Endodermal cell (in vitro differentiated cells): ENCODE results near the gene SPATA2. TPM values are rescaled to one million over a fixed set of nuclear protein-coding genes. Genes with fewer than 3 reads are reported as not detected.

ENCODE experiments used
- DNase-seq: peaks from one replicate; pipeline ENCODE4 v3.0.0-alpha.2; 2017
- H3K27ac ChIP-seq: 2 replicates; pipeline ENCODE4 v1.5.1; 2013; ENCODE audit warnings: mild to moderate bottlenecking, low read depth, low read length, moderate library complexity
- H3K27me3 ChIP-seq: 2 replicates; pipeline ENCODE4 v1.6.1; 2013; ENCODE audit warnings: mild to moderate bottlenecking, low read length, moderate library complexity; ENCODE audit not compliant: insufficient read depth, control insufficient read depth, poor library complexity, severe bottlenecking
- H3K36me3 ChIP-seq: 2 replicates; pipeline ENCODE4 v1.7.0; 2013; ENCODE audit warnings: mild to moderate bottlenecking, low read length, moderate library complexity; ENCODE audit not compliant: control insufficient read depth, insufficient read depth
- H3K4me1 ChIP-seq: one replicate; pipeline ENCODE4 v1.7.0; 2013; ENCODE audit warnings: low read length; ENCODE audit not compliant: control insufficient read depth, insufficient read depth
- H3K4me3 ChIP-seq: 2 replicates; pipeline ENCODE4 v1.5.1; 2013; ENCODE audit warnings: mild to moderate bottlenecking, low read length, moderate library complexity
- H3K9ac ChIP-seq: 2 replicates; pipeline ENCODE4 v1.6.1; 2013; ENCODE audit warnings: mild to moderate bottlenecking, low read length, moderate library complexity; ENCODE audit not compliant: poor library complexity, severe bottlenecking; ENCODE audit errors: extremely low read depth
- H3K9me3 ChIP-seq: 2 replicates; pipeline ENCODE4 v1.6.1; 2013; ENCODE audit warnings: mild to moderate bottlenecking, low read length, moderate library complexity; ENCODE audit not compliant: control insufficient read depth
- H3K27ac Mint-ChIP-seq: 2 replicates; pipeline ENCODE4 v1.8.0; 2020; ENCODE audit warnings: mixed read lengths
- H3K27me3 Mint-ChIP-seq: 2 replicates; pipeline ENCODE4 v1.8.0; 2021; ENCODE audit warnings: mild to moderate bottlenecking, mixed read lengths; ENCODE audit not compliant: insufficient read depth
- H3K36me3 Mint-ChIP-seq: 2 replicates; pipeline ENCODE4 v1.8.0; 2020; ENCODE audit warnings: low read depth, mixed read lengths
- H3K4me1 Mint-ChIP-seq: 2 replicates; pipeline ENCODE4 v1.8.0; 2020; ENCODE audit warnings: mixed read lengths
- H3K4me3 Mint-ChIP-seq: 2 replicates; pipeline ENCODE4 v1.8.0; 2020; ENCODE audit warnings: mild to moderate bottlenecking, moderate library complexity, mixed read lengths
- H3K9me3 Mint-ChIP-seq: 2 replicates; pipeline ENCODE4 v1.8.0; 2020; ENCODE audit warnings: mild to moderate bottlenecking, mixed read lengths
- WGBS, 2 experiments: methylation state at CpG; one replicate each; pipeline versions ENCODE4 v1.1.5 to v1.1.7; 2013; ENCODE audit warnings: missing lambda C conversion rate in 2 of 2, mixed read lengths in 1 of 2; ENCODE audit not compliant: insufficient coverage in 1 of 2, insufficient read length in 1 of 2; 5-methylcytosine and 5-hydroxymethylcytosine counted together
- total RNA-seq, 2 donors: library from RNA; stranded (reverse); fragmentation: NEBNext Ultra II Directional in 1 of 2; extraction: Animal tissue kit (Norgen Biotek cat#: 25700) in 1 of 2; gene quantifications; 2 replicates in 1 of 2; 3 replicates in 1 of 2; pipeline ENCODE4 v1.2.1, GENCODE V29; 2021
- TF ChIP-seq, protein P1 (sequence below): fragments of 200-600 bp; sonication (generic); conservative IDR thresholded peaks from 2 replicates; pipeline ENCODE4 v1.5.0; 2021; ENCODE audit warnings: antibody characterized with exemption, mild to moderate bottlenecking

SPATA2 gene
- total RNA-seq, 2 donors from 2014 or later = 8.6 to 10.4 TPM

DNA sequence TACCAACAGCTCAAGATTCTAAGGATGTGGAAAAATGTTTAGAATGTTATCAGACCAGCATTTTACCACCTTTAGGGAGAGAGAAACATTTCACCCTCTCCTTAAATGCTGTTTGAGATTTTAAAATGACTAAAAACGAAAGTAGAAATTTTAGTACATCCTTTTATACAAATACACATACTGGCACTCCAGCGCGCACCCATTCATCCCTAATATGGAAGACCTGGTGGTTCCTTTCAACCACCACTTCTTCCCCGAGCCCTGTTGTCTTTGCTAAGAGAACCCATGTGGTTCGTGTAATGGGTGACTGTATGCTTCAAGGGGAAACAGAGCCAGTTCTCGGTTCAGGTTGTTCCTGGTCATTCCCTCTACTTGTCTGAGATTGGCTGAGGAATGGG is 21.3 kb downstream of the SPATA2 start:
- TF ChIP-seq, protein P1, sequence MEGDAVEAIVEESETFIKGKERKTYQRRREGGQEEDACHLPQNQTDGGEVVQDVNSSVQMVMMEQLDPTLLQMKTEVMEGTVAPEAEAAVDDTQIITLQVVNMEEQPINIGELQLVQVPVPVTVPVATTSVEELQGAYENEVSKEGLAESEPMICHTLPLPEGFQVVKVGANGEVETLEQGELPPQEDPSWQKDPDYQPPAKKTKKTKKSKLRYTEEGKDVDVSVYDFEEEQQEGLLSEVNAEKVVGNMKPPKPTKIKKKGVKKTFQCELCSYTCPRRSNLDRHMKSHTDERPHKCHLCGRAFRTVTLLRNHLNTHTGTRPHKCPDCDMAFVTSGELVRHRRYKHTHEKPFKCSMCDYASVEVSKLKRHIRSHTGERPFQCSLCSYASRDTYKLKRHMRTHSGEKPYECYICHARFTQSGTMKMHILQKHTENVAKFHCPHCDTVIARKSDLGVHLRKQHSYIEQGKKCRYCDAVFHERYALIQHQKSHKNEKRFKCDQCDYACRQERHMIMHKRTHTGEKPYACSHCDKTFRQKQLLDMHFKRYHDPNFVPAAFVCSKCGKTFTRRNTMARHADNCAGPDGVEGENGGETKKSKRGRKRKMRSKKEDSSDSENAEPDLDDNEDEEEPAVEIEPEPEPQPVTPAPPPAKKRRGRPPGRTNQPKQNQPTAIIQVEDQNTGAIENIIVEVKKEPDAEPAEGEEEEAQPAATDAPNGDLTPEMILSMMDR = no peak
- no peak overlapping the region for H3K9ac ChIP-seq
- peaks cover 23% of the 10 kb centered on the region for H3K4me1 ChIP-seq
- Mint-ChIP-seq H3K9me3 (no peaks in the 10 kb centered on the region), H3K27me3 (no peaks in the 10 kb centered on the region), H3K36me3 (no peaks in the 10 kb centered on the region), H3K27ac (no peak overlapping the region), H3K4me3 (no peak overlapping the region), H3K4me1 (peaks cover 32% of the 10 kb centered on the region)
- no peak overlapping the region for H3K27ac ChIP-seq
- no peak for DNase-seq
- H3K36me3 ChIP-seq = no peaks in the 10 kb centered on the region
- no peak overlapping the region for H3K4me3 ChIP-seq
- H3K9me3 ChIP-seq = no peaks in the 10 kb centered on the region
- no peaks in the 10 kb centered on the region for H3K27me3 ChIP-seq
- WGBS, 2 experiments = 90 to 100% methylated on average over 2 to 6 of the region's 6 CpGs

DNA sequence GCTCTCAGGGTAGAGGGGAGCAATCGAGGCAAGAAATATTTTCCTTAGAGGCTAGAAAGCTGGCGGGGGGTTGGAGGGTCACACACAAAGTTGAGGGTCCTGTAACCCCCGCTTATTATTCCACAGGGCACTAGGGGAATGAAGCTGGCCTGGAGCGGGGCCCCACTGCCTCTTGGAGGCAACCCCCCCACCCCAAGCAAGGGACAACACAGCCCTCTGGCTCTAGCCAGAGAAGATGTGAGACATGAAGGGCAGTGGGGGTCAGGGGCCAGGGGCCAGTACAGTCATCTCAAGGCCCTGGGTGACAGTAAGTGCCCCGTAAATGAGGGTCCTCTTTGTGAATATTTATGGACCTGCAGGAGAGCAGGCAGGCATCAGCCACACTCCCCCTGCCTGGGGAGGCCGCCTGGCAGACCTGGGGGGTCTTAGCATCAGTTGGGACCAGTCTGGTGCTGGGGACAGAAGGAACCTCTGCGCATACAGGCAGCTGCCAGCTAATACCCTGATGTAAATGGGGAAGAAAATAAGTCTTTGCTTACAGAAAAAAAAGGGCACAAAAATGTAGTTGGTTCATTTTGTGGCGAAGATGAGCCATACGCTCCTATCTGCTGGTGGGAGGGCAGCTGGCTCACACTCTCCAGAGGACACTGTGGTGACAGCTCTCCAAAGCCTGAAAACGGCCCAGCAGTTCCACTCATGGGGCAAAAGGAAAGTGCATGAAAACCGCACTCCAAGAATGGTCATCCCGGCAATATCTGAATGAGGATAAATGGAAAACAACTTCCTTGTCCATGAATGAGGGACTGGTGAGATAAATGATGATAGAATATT is 21.9 kb downstream of the SPATA2 start:
- WGBS, 2 experiments = 88 to 90% methylated on average over 8 to 12 of the region's 12 CpGs
- no peak overlapping the region for H3K9ac ChIP-seq
- no peaks in the 10 kb centered on the region for H3K27me3 ChIP-seq
- Mint-ChIP-seq H3K9me3 (no peaks in the 10 kb centered on the region), H3K4me1 (peaks cover 34% of the 10 kb centered on the region), H3K36me3 (no peaks in the 10 kb centered on the region), H3K27ac (peak overlapping the region; percentile 85), H3K27me3 (no peaks in the 10 kb centered on the region), H3K4me3 (no peak overlapping the region)
- H3K9me3 ChIP-seq = no peaks in the 10 kb centered on the region
- TF ChIP-seq, protein P1 = no peak
- no peak overlapping the region for H3K27ac ChIP-seq
- no peak overlapping the region for H3K4me3 ChIP-seq
- DNase-seq = no peak
- no peaks in the 10 kb centered on the region for H3K36me3 ChIP-seq
- H3K4me1 ChIP-seq = peaks cover 23% of the 10 kb centered on the region

DNA sequence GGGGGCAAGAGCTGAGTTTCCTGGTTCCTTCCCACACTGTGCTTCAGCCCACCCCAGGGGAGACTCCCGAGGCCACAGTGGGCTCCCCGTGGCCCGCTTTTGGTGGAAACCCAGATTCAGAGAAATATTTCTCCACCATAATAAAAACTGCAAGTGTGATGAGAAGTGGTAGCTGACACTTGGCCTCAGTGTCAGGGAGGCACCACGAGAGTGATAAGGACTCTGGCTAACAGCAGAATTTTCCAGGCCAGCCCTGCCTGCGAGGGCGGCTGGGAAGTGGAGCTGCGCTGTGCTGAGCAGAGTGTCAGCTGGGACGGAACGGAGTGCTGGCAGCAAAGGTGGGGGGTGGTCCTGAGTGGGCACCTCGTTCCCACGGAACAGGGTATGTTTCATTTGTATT is 22.5 kb downstream of the SPATA2 start:
- Mint-ChIP-seq H3K4me3 (no peak overlapping the region), H3K27me3 (no peaks in the 10 kb centered on the region), H3K9me3 (no peaks in the 10 kb centered on the region), H3K36me3 (peaks cover 3% of the 10 kb centered on the region), H3K27ac (peak overlapping the region; percentile 85), H3K4me1 (peaks cover 37% of the 10 kb centered on the region)
- peaks cover 23% of the 10 kb centered on the region for H3K4me1 ChIP-seq
- no peak overlapping the region for H3K4me3 ChIP-seq
- H3K36me3 ChIP-seq = no peaks in the 10 kb centered on the region
- DNase-seq = no peak
- 94% methylated on average over 3 to 11 of the region's 11 CpGs for WGBS, 2 experiments
- no peaks in the 10 kb centered on the region for H3K9me3 ChIP-seq
- TF ChIP-seq, protein P1 = no peak
- H3K9ac ChIP-seq = no peak overlapping the region
- no peaks in the 10 kb centered on the region for H3K27me3 ChIP-seq
- H3K27ac ChIP-seq = no peak overlapping the region
